GM19238 (cell line): ENCODE data around the gene KDF1.
"Not testable (repeated sequence)": the region's sequence is repeated elsewhere in the genome, so short reads cannot be mapped to it uniquely, and the experiment has no call there.

ENCODE experiments used
- DNase-seq: peaks from one replicate; pipeline ENCODE4 v3.0.0; 2011; ENCODE audit warnings: low spot score; ENCODE audit not compliant: insufficient read length

Gene KDF1

GRCh38 chr1:26994787-26995517 is 34.7 kb upstream of the KDF1 start:
- DNase-seq = no peak

GRCh38 chr1:26994020-26994786 is 33.9 kb upstream of the KDF1 start:
- DNase-seq = no peak

- DNase-seq = peak; percentile 87
Observed at GRCh38 chr1:26993237-26994019, 33.2 kb upstream of the KDF1 start, which contains the start of gene TRNP1. TSS of gene TRNP1 (plus strand) at chr1:26993692. CDS start at chr1:26993787, 95 bp downstream.

- DNase-seq = no peak
Observed at GRCh38 chr1:26991310-26992116, 31.2 kb upstream of the KDF1 start.

- not testable (repeated sequence) for DNase-seq
Observed at GRCh38 chr1:26989403-26990109, 29.3 kb upstream of the KDF1 start.

GRCh38 chr1:26986658-26987057 is 26.4 kb upstream of the KDF1 start:
- no peak for DNase-seq

- no peak for DNase-seq
Observed at GRCh38 chr1:26984291-26984690, 24.0 kb upstream of the KDF1 start.

- no peak for DNase-seq
Observed at GRCh38 chr1:26983863-26984262, 23.6 kb upstream of the KDF1 start.

GRCh38 chr1:26981146-26981846 is 21.0 kb upstream of the KDF1 start:
- no peak for DNase-seq

GRCh38 chr1:26978901-26979300 is 18.6 kb upstream of the KDF1 start:
- no peak for DNase-seq

GRCh38 chr1:26976621-26977510 is 16.6 kb upstream of the KDF1 start:
- DNase-seq = no peak

- no peak for DNase-seq
Observed at GRCh38 chr1:26972821-26973220, 12.6 kb upstream of the KDF1 start.

- DNase-seq = no peak
Observed at GRCh38 chr1:26972390-26972789, 12.1 kb upstream of the KDF1 start.

GRCh38 chr1:26971590-26971989 is 11.3 kb upstream of the KDF1 start:
- no peak for DNase-seq

GRCh38 chr1:26970810-26971209 is 10.5 kb upstream of the KDF1 start:
- no peak for DNase-seq

- no peak for DNase-seq
Observed at GRCh38 chr1:26965628-26966027, 5.4 kb upstream of the KDF1 start.

- DNase-seq = no peak
Observed at GRCh38 chr1:26965213-26965612, 4.9 kb upstream of the KDF1 start.

- no peak for DNase-seq
Observed at GRCh38 chr1:26961826-26962225, 1.6 kb upstream of the KDF1 start.

- DNase-seq = no peak
Observed at GRCh38 chr1:26960625-26960966, 328 bp upstream of the KDF1 start.
